GM10847 (cell line): Measurements from ENCODE around the gene IGDCC3.

Source experiments
- POLR2A ChIP-seq: IDR thresholded peaks from 2 replicates; pipeline ENCODE4 v1.6.1; 2011; ENCODE audit not compliant: insufficient read length; ENCODE audit errors: extremely low read depth

Gene IGDCC3

GRCh38 chr15:65411465-65412071 lies 33.8 kb upstream of the IGDCC3 start:
- TF ChIP-seq POLR2A: no peak

- TF ChIP-seq POLR2A: no peak
Observed at GRCh38 chr15:65410972-65411371, 33.2 kb upstream of the IGDCC3 start.

GRCh38 chr15:65410036-65410435 lies 32.2 kb upstream of the IGDCC3 start:
- no peak for TF ChIP-seq POLR2A

- TF ChIP-seq POLR2A: no peak
Observed at GRCh38 chr15:65409036-65409631, 31.3 kb upstream of the IGDCC3 start.

- TF ChIP-seq POLR2A: no peak
Observed at GRCh38 chr15:65408324-65409035, 30.7 kb upstream of the IGDCC3 start.

GRCh38 chr15:65406424-65407000 lies 28.7 kb upstream of the IGDCC3 start:
- TF ChIP-seq POLR2A: no peak

GRCh38 chr15:65405791-65406423 lies 28.1 kb upstream of the IGDCC3 start:
- no peak for TF ChIP-seq POLR2A

- TF ChIP-seq POLR2A: no peak
Observed at GRCh38 chr15:65404186-65404872, 26.5 kb upstream of the IGDCC3 start.

GRCh38 chr15:65402961-65403360 lies 25.2 kb upstream of the IGDCC3 start:
- TF ChIP-seq POLR2A: no peak

- TF ChIP-seq POLR2A: no peak
Observed at GRCh38 chr15:65401611-65402240, 23.9 kb upstream of the IGDCC3 start.

- no peak for TF ChIP-seq POLR2A
Observed at GRCh38 chr15:65400760-65401610, 23.2 kb upstream of the IGDCC3 start.

- TF ChIP-seq POLR2A: no peak
Observed at GRCh38 chr15:65399997-65400396, 22.2 kb upstream of the IGDCC3 start.

- no peak for TF ChIP-seq POLR2A
Observed at GRCh38 chr15:65399001-65399706, 21.4 kb upstream of the IGDCC3 start.
